HG02981 (cell line): ENCODE data around the gene RASL10B.

Experiments used
- ATAC-seq: cut with Tn5 transposase; IDR thresholded peaks from one replicate; pipeline ENCODE4 v1.9.1; 2021; ENCODE audit warnings: mild to moderate bottlenecking, moderate library complexity; ENCODE audit not compliant: unreplicated experiment

RASL10B gene

GRCh38 chr17:35763767-35764122 is 32.3 kb downstream of the RASL10B start:
- ATAC-seq: no peak

- ATAC-seq: peak; percentile 83
These were observed 32.9 kb downstream of the RASL10B start for GRCh38 chr17:35764123-35764991.

DNA sequence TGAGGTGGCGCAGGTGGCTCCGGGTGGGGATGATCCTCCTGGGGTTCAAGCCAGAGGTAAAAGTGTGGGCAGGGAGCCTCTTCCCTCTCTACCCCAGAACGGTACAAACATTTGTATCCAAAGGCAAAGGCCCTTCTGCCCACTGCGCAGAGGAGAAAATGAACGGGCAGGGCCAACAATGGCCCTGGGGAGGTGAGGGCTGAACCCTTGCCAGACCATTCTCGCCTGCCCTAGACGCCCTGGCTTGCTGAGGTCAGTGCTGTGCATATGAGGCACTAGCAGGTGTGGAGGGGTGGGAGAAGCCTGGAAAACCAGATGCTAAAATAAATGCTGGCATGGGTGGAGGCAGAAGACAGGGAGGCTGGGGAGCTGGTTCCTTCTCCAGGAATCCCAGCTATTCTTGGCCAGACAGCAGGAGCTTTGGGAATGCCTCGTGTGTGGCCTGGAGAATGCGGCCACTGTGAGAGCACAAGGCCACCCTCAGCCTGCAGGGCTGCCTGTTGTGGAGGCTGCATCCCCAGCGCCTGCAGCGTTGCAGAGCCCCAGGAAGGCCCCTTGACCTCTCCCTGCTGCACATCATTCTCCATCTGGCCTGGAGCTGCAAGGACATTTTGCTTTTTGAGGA is 33.8 kb downstream of the RASL10B start:
- ATAC-seq: no peak

GRCh38 chr17:35765756-35766488 is 34.5 kb downstream of the RASL10B start:
- ATAC-seq: no peak

GRCh38 chr17:35766489-35766877 is 35.0 kb downstream of the RASL10B start:
- ATAC-seq: no peak

DNA sequence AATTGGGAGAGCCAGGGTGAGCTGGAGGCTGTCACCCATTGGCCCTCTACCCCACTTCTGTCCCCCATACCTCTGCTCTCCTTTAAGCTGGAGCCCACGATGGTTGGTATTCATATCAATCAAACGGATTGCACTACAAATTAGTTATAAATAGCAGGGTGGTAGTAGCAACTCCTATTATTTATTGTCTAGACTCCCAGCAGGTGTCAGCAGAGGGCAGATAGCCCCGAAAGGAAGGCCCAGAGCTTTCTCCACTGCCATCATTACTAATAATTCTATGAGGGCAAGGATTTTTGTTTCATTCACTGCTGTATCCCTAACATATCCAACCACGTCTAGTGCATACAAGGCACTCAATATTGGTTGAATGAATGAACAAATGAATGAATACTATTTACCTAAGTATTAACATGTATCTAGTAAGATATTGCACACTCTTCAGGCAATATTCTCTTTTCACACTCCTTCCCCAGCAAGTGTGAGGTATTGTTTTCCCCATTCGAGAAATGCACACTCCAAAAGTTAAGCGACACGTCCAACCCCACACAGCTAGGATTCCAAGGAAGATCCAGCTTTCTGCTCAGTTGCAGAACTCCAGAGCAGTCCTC is 35.6 kb downstream of the RASL10B start:
- no peak for ATAC-seq

GRCh38 chr17:35768797-35769196 is 37.4 kb downstream of the RASL10B start:
- no peak for ATAC-seq

- no peak for ATAC-seq
These were observed 38.6 kb downstream of the RASL10B start for GRCh38 chr17:35769895-35770486.

- no peak for ATAC-seq
These were observed 41.7 kb downstream of the RASL10B start for GRCh38 chr17:35773129-35773528.

- ATAC-seq: no peak
These were observed 42.4 kb downstream of the RASL10B start for GRCh38 chr17:35773679-35774425.

DNA sequence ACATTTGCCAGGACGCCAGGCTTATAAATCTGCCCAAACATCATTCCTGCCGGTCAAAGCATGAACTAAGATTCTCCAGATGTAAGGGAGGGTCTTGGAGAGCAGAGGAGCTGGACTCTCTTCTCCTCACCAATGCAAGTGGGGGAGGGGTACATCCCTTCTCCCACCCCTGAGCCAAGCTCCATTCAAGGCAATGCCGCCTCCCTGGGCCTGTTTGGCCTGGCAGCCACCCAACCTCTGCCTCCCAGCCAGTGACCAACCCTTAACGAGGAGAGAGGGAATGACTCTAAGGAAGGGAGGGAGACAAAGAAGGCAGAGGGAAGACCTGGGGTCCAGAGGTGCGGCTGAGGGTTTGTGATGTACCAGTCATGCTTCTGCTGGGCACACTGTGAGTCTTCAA is 43.1 kb downstream of the RASL10B start:
- ATAC-seq: no peak

DNA sequence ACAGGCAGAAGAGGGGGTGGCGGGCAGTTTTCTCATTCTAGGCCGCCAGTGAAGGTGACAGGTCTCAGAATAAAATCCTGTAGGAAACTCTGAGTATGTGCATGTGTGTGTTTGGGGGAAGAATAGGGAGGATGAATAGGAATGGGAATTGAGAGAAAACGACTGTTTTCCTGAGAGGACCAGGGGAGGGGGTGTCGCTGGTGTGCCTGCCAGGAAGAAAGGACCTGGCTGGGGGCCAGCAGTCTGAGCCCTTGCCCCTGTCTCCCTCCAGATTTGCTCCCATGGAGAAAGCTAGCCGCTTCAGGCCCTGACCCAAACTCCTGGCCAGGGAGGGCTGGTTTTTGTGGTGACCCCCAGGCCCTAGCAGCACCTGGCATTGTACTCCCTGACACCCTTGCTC is 43.6 kb downstream of the RASL10B start:
- ATAC-seq: no peak

DNA sequence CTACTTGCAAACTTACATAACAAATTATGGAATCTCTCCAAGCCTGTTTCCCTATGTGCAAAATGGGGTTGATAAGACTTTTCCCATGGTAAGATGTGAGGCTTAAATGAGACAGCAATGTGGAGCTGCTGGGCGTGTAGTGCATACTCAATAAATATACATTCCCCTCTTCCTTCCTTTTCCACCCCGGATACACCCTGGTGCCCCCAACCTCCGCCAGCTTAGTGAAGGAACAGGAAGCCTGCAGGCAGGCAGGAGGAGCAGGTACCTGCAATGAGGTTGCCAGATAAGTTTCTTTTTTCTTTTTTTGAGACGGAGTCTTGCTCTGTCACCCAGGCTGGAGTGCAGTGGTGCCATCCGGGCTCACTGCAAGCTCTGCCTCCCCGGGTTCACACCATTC is 44.1 kb downstream of the RASL10B start:
- no peak for ATAC-seq

- ATAC-seq: no peak
These were observed 47.3 kb downstream of the RASL10B start for GRCh38 chr17:35778641-35779196.

- no peak for ATAC-seq
These were observed 49.5 kb downstream of the RASL10B start for GRCh38 chr17:35780950-35781349.

- ATAC-seq: no peak
These were observed 53.5 kb downstream of the RASL10B start for GRCh38 chr17:35784895-35785294.

GRCh38 chr17:35786941-35787432 is 55.5 kb downstream of the RASL10B start:
- no peak for ATAC-seq

DNA sequence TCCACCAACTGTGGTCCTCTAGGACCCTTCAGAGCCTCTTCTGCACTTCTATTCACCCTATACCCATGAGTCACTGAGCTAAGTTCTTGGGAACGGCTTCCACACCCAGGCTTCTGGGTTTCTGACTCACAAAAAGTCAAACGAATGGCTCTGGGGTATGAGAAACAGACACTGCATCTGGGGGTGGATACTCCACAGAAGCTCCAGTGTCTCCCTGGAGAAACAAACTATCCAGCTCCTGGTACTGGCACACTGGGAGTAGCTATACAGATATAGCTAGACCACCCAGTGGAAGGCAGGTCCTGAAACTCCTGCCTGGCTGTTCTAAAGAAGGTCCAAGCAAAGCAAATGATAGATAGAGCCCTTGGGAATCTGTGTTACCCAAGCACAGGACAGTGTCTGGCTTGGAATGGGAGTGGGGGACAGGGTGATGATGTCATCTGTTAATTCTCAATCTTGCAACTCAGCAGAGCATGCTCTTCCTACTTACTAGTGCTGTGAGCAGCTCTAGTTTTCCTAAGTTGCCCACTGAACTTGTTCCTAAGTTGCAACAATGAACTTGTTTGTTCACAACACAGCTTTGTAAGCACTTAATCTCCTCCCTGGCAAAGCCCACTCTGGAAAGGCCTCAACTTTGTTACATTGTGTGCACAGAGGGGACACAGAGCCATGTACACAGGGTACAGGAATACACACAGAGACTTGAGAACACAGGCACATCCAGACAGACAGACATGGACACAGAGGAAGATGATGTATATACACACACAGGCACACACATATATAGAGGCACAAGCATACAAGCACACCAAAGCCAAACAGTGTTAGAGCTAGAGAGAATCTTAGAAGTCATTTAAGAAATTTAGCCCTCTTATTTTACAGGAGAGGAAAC is 57.3 kb downstream of the RASL10B start:
- ATAC-seq: no peak

- ATAC-seq: no peak
These were observed 59.4 kb downstream of the RASL10B start for GRCh38 chr17:35790841-35791240.
